Panc1 (cell line): ENCODE data around the gene PAQR7. TPM values are rescaled to one million over a fixed set of nuclear protein-coding genes. Genes with fewer than 3 reads are reported as not detected.

Source experiments
- ATAC-seq: fragments of 200-7000 bp; cut with Tn5 transposase; 2 replicates; pipeline ENCODE4 v1.9.1; 2020; ENCODE audit warnings: mild to moderate bottlenecking, moderate library complexity
- BruUV-seq: library from RNA; stranded (reverse); fragments of 400-500 nt; replicated peaks from 2 replicates; lab custom pipeline; 2021; lab: Mats Ljungman, UMichigan
- CTCF ChIA-PET: fragments of 300-600 bp; sonication (Branson Sonifier 250); formaldehyde crosslinking; loops from one replicate; lab custom pipeline; 2022; ENCODE audit warnings: antibody characterized with exemption; lab: Charles Lee
- POLR2A ChIA-PET: fragments of 300-600 bp; sonication (Branson Sonifier 250); formaldehyde crosslinking; loops from one replicate; lab custom pipeline; 2022; ENCODE audit warnings: antibody characterized with exemption; lab: Charles Lee
- DNase-seq: peaks from one replicate; pipeline ENCODE4 v3.0.0-alpha.2; 2010; ENCODE audit warnings: low read depth, low spot score
- H3K27ac ChIP-seq: 2 replicates; pipeline ENCODE4 v1.5.1; 2011; ENCODE audit warnings: mild to moderate bottlenecking, low read length, inconsistent platforms
- H3K27me3 ChIP-seq: fragments of 200-500 bp; sonication (Bioruptor generic); 2 replicates; pipeline ENCODE4 v1.6.0; 2014; ENCODE audit warnings: low read length, inconsistent platforms; ENCODE audit not compliant: control insufficient read depth, insufficient read depth
- H3K36me3 ChIP-seq: fragments of 200-500 bp; sonication (Bioruptor generic); 2 replicates; pipeline ENCODE4 v1.5.1; 2014; ENCODE audit warnings: inconsistent platforms, mild to moderate bottlenecking, low read length, moderate library complexity; ENCODE audit not compliant: control insufficient read depth, insufficient read depth
- H3K4me1 ChIP-seq: 2 replicates; pipeline ENCODE4 v1.5.1; 2011; ENCODE audit warnings: inconsistent platforms, mild to moderate bottlenecking, low read length, moderate library complexity; ENCODE audit not compliant: control insufficient read depth, insufficient read depth
- H3K4me3 ChIP-seq, 2 experiments: 2 replicates each; pipeline ENCODE4 v1.5.1; 2011 to 2012; ENCODE audit warnings: low read depth in 2 of 2, low read length in 2 of 2, mild to moderate bottlenecking in 2 of 2, inconsistent platforms in 1 of 2, moderate library complexity in 1 of 2
- H3K9me3 ChIP-seq: fragments of 200-500 bp; sonication (Bioruptor generic); 2 replicates; pipeline ENCODE4 v1.5.1; 2014; ENCODE audit warnings: low read depth, mild to moderate bottlenecking, inconsistent platforms, low read length, moderate library complexity; ENCODE audit not compliant: control insufficient read depth, insufficient read depth
- POLR2AphosphoS5 ChIP-seq: IDR thresholded peaks from 2 replicates; pipeline ENCODE4 v1.6.1; 2012; ENCODE audit warnings: mild to moderate bottlenecking, low read depth, low read length, moderate library complexity
- REST ChIP-seq, 2 experiments: IDR thresholded peaks; 2 replicates each; pipeline ENCODE4 v1.6.1; 2011 to 2012; ENCODE audit warnings: low read depth in 2 of 2, control low read depth in 1 of 2, low read length in 1 of 2, mild to moderate bottlenecking in 1 of 2, moderate library complexity in 1 of 2; ENCODE audit not compliant: insufficient read depth in 1 of 2
- SIN3A ChIP-seq: IDR thresholded peaks from 2 replicates; pipeline ENCODE4 v1.6.1; 2012; ENCODE audit warnings: low read depth, mild to moderate bottlenecking, low read length, moderate library complexity, borderline replicate concordance; ENCODE audit not compliant: insufficient read depth
- TCF7L2 ChIP-seq: IDR thresholded peaks from 2 replicates; pipeline ENCODE4 v1.6.1; 2011; ENCODE audit warnings: mild to moderate bottlenecking, low read depth, low read length, inconsistent platforms
- in situ Hi-C: cut with HindIII; loops from 2 replicates; pipeline ENCODE4 v1.10.0; 2016; ENCODE audit warnings: low sequenced_read_pairs, low pct_unique_long_range_greater_than_20kb
- intact Hi-C: fragments of 100-400 bp; cut with micrococcal nuclease; formaldehyde crosslinking; loops from one replicate; pipeline ENCODE4 v1.10.0; 2022; ENCODE audit not compliant: unreplicated experiment
- total RNA-seq: library from RNA; stranded (reverse); gene quantifications from one replicate; pipeline ENCODE4 v1.2.1, GENCODE V29; 2021; ENCODE audit not compliant: unreplicated experiment
- TF ChIP-seq, protein P1 (sequence below): fragments of 450-650 bp; IDR thresholded peaks from 2 replicates; pipeline ENCODE4 v1.5.1; 2017; ENCODE audit warnings: mild to moderate bottlenecking

PAQR7 gene
- total RNA-seq, 1 experiment from 2014 or later: 30.9 TPM

- Histone ChIP-seq H3K27ac (0 out of 2 replicates have a peak overlapping the region, but pooled peaks have one; percentile 6), H3K4me3 (no peak overlapping the region), H3K4me1 (peaks cover 14% of the 10 kb centered on the region), H3K36me3 (no peaks in the 10 kb centered on the region), H3K9me3 (no peaks in the 10 kb centered on the region), H3K27me3 (no peaks in the 10 kb centered on the region)
- ATAC-seq (no peak), DNase-seq (no peak)
- no TSS peak for BruUV-seq
- CTCF ChIA-PET: no interaction called here
- TF ChIP-seq SIN3A (no peak), REST (IDR thresholded peaks at IDR 0.05; ENCODE audit: insufficient read depth in 1 of 2, low read depth in 2 of 2, low read length in 1 of 2) (no peak), POLR2AphosphoS5 (no peak), TCF7L2 (no peak)
- TF ChIP-seq, protein P1, sequence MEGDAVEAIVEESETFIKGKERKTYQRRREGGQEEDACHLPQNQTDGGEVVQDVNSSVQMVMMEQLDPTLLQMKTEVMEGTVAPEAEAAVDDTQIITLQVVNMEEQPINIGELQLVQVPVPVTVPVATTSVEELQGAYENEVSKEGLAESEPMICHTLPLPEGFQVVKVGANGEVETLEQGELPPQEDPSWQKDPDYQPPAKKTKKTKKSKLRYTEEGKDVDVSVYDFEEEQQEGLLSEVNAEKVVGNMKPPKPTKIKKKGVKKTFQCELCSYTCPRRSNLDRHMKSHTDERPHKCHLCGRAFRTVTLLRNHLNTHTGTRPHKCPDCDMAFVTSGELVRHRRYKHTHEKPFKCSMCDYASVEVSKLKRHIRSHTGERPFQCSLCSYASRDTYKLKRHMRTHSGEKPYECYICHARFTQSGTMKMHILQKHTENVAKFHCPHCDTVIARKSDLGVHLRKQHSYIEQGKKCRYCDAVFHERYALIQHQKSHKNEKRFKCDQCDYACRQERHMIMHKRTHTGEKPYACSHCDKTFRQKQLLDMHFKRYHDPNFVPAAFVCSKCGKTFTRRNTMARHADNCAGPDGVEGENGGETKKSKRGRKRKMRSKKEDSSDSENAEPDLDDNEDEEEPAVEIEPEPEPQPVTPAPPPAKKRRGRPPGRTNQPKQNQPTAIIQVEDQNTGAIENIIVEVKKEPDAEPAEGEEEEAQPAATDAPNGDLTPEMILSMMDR: no peak
- POLR2A ChIA-PET: no interaction called here
- in situ Hi-C loops: no loop called here
- intact Hi-C loops: no loop called here
Observed at GRCh38 chr1:25880518-25880917, 5.0 kb upstream of the PAQR7 start.

DNA sequence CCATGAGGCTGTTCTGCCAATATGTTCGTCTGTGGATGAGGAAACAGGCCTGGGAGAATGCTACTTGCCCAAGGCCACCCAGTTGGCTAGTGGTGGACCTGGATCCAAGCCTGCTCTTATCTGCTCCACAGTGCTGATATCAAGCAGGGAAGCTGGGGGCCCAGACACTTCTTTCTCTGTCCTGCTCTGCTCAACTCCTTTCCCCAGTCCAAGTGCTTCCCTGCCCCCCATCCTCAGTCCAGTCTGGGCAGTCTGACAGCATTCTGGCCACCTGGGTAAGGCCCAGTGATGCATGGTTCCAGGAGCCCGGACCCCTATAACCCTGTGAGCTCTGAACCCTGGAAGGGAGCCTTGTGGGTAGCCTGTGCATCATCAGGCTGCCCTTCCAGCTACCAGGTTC, 4.2 kb upstream of the PAQR7 start:
- H3K27me3 ChIP-seq: no peaks in the 10 kb centered on the region
- no peak overlapping the region for H3K4me3 ChIP-seq
- TF ChIP-seq REST (IDR thresholded peaks at IDR 0.05; ENCODE audit: insufficient read depth in 1 of 2, low read depth in 2 of 2, low read length in 1 of 2): no peak
- no peak for TF ChIP-seq SIN3A
- TF ChIP-seq, protein P1: no peak
- no peak for TF ChIP-seq POLR2AphosphoS5
- no peak for TF ChIP-seq TCF7L2
- no TSS peak for BruUV-seq
- ATAC-seq (no peak), DNase-seq (no peak)
- intact Hi-C loops: no loop called here
- POLR2A ChIA-PET: no interaction called here
- no peaks in the 10 kb centered on the region; the same call in 1 of the 2 replicates for H3K36me3 ChIP-seq
- in situ Hi-C loops: no loop called here
- CTCF ChIA-PET: no interaction called here
- no peaks in the 10 kb centered on the region for H3K9me3 ChIP-seq
- peaks cover 14% of the 10 kb centered on the region for H3K4me1 ChIP-seq
- peak overlapping the region; percentile 6; the same call in 1 of the 2 replicates for H3K27ac ChIP-seq
